Activated CD4-positive, alpha-beta T cell treated with anti-CD3 and anti-CD28 coated beads, Interleukin-2, amount 50 U/mL, for 4 hours (primary cell): ENCODE results near the gene TMEM165.

Experiments
- DNase-seq, 2 experiments: peaks; one replicate each; pipeline ENCODE4 v3.0.0-alpha.2; 2020

TMEM165 gene

GRCh38 chr4:55468724-55469123 is 73.0 kb downstream of the TMEM165 start:
- DNase-seq = no peak

- no peak for DNase-seq
Measured at GRCh38 chr4:55469979-55470378, 74.2 kb downstream of the TMEM165 start.
